HepG2 (cell line): ENCODE measurements around the gene SMIM10L1. TPM values are rescaled to one million over a fixed set of nuclear protein-coding genes. Genes with fewer than 3 reads are reported as not detected.

Experiments
- ATAC-seq: fragments of 200-7000 bp; cut with Tn5 transposase; 3 replicates; pipeline ENCODE4 v1.9.1; 2020; ENCODE audit warnings: mild to moderate bottlenecking, moderate library complexity
- BruUV-seq: library from RNA; stranded (reverse); fragments of 400-500 nt; replicated peaks from 2 replicates; lab custom pipeline; 2021; lab: Mats Ljungman, UMichigan
- CTCF ChIA-PET: fragments of 300-600 bp; formaldehyde crosslinking; extraction: SDS; loops from one replicate; lab custom pipeline; 2021; ENCODE audit warnings: low total read pairs, inconsistent platforms, low intra/inter-chr PET ratio; lab: Yijun Ruan, JAX
- POLR2A ChIA-PET: fragments of 350-600 bp; sonication (Branson Sonifier 250); formaldehyde crosslinking; loops from one replicate; lab custom pipeline; 2020; ENCODE audit warnings: antibody characterized with exemption, inconsistent platforms; lab: Yijun Ruan, JAX
- DNase-seq: peaks from one replicate; pipeline ENCODE4 v3.0.0-alpha.2; 2015; ENCODE audit warnings: low spot score
- FAIRE-seq: peaks from 3 replicates; lab custom pipeline; 2011; peaks lifted over from hg19 to GRCh38; lab: Jason Lieb, UNC
- H2AFZ ChIP-seq: one replicate; pipeline ENCODE4 v1.6.1; 2011; ENCODE audit warnings: low read length, inconsistent platforms
- H3K27ac ChIP-seq: fragments of 300-600 bp; 3 replicates; pipeline ENCODE4 v1.8.0; 2011; ENCODE audit warnings: mixed run types, mild to moderate bottlenecking, mixed read lengths, low read length, inconsistent platforms; ENCODE audit not compliant: insufficient read depth; ENCODE audit errors: extremely low read length
- H3K27me3 ChIP-seq, 2 experiments: fragments of 200-600 bp in 1 of 2; 2 replicates in 1 of 2; 3 replicates in 1 of 2; pipeline versions ENCODE4 v1.6.0 to v1.8.0; 2011; ENCODE audit warnings: low read length in 2 of 2, mild to moderate bottlenecking in 2 of 2, moderate library complexity in 2 of 2, inconsistent platforms in 1 of 2; ENCODE audit not compliant: insufficient read depth in 2 of 2, control insufficient read depth in 1 of 2
- H3K36me3 ChIP-seq, 2 experiments: fragments of 200-600 bp in 1 of 2; replicated peaks in 1 of 2; 2 replicates in 1 of 2; 3 replicates in 1 of 2; pipeline versions ENCODE4 v1.5.1 to v1.8.0; 2011; ENCODE audit warnings: low read length in 2 of 2, inconsistent platforms in 1 of 2; ENCODE audit not compliant: insufficient read depth in 2 of 2, control insufficient read depth in 1 of 2
- H3K4me1 ChIP-seq: 2 replicates; pipeline ENCODE4 v1.5.1; 2012; ENCODE audit warnings: low read length, inconsistent platforms; ENCODE audit not compliant: insufficient read depth
- H3K4me2 ChIP-seq: 2 replicates; pipeline ENCODE4 v1.6.0; 2011; ENCODE audit warnings: low read depth, low read length, inconsistent platforms
- H3K4me3 ChIP-seq, 3 experiments: fragments of 200-600 bp in 1 of 3; sonication (generic), shearing (Covaris generic) in 1 of 3; replicated peaks in 1 of 3; 2 replicates each; pipeline ENCODE4 v1.5.1; 2011 to 2016; ENCODE audit warnings: low read length in 3 of 3, inconsistent platforms in 2 of 3, low read depth in 2 of 3, mild to moderate bottlenecking in 2 of 3, control low read depth in 1 of 3, mixed read lengths in 1 of 3; ENCODE audit not compliant: insufficient read depth in 1 of 3
- H3K79me2 ChIP-seq: one replicate; pipeline ENCODE4 v1.6.1; 2011; ENCODE audit warnings: low read length, inconsistent platforms; ENCODE audit not compliant: insufficient read depth
- H3K9ac ChIP-seq: 2 replicates; pipeline ENCODE4 v1.6.0; 2011; ENCODE audit warnings: mild to moderate bottlenecking, low read depth, low read length, inconsistent platforms; ENCODE audit not compliant: insufficient read depth
- H3K9me3 ChIP-seq: 2 replicates; pipeline ENCODE4 v1.5.1; 2012; ENCODE audit warnings: mild to moderate bottlenecking, low read length
- H4K20me1 ChIP-seq: 2 replicates; pipeline ENCODE4 v1.6.0; 2011; ENCODE audit warnings: inconsistent platforms, mild to moderate bottlenecking, low read length, moderate library complexity; ENCODE audit not compliant: insufficient read depth
- BRCA1 ChIP-seq: sonication (generic); formaldehyde crosslinking; IDR thresholded peaks from 2 replicates; pipeline ENCODE4 v1.4.0; 2020; ENCODE audit warnings: missing genetic modification reagents
- FOXK2 ChIP-seq: fragments of 450-650 bp; IDR thresholded peaks from 2 replicates; pipeline ENCODE4 v1.6.1; 2016
- GATA4 ChIP-seq: sonication (generic); IDR thresholded peaks from 2 replicates; pipeline ENCODE4 v1.6.1; 2016; ENCODE audit warnings: antibody characterized with exemption, low read depth, borderline replicate concordance
- GPN1 ChIP-seq: sonication (generic); formaldehyde crosslinking; IDR thresholded peaks from 2 replicates; pipeline ENCODE4 v1.5.1; 2020; ENCODE audit warnings: missing genetic modification reagents, borderline replicate concordance
- HMGA1 ChIP-seq: sonication (generic); formaldehyde crosslinking; conservative IDR thresholded peaks from 2 replicates; pipeline ENCODE4 v1.4.0; 2020; ENCODE audit warnings: missing genetic modification reagents
- HOXA3 ChIP-seq: sonication (generic); formaldehyde crosslinking; IDR thresholded peaks from 2 replicates; pipeline ENCODE4 v1.5.0; 2020; ENCODE audit warnings: missing genetic modification reagents
- NFRKB ChIP-seq: fragments of 450-650 bp; IDR thresholded peaks from 2 replicates; pipeline ENCODE4 v1.6.1; 2017
- PHF20 ChIP-seq: sonication (generic); formaldehyde crosslinking; IDR thresholded peaks from 2 replicates; pipeline ENCODE4 v1.5.0; 2020; ENCODE audit warnings: mild to moderate bottlenecking, missing genetic modification reagents
- PRPF4 ChIP-seq: fragments of 200-400 bp; formaldehyde crosslinking; IDR thresholded peaks from 2 replicates; pipeline ENCODE4 v1.6.1; 2016; ENCODE audit warnings: low read length, low read depth; ENCODE audit not compliant: poor library complexity, severe bottlenecking
- SATB2 ChIP-seq: sonication (generic); formaldehyde crosslinking; IDR thresholded peaks from 2 replicates; pipeline ENCODE4 v1.5.0; 2020; ENCODE audit warnings: missing genetic modification reagents
- SP2 ChIP-seq: sonication (generic); formaldehyde crosslinking; IDR thresholded peaks from 2 replicates; pipeline ENCODE4 v1.5.1; 2020; ENCODE audit warnings: mild to moderate bottlenecking, missing genetic modification reagents
- ZFYVE20 ChIP-seq: sonication (generic); formaldehyde crosslinking; IDR thresholded peaks from 2 replicates; pipeline ENCODE4 v1.8.0; 2023; ENCODE audit warnings: low read depth, mild to moderate bottlenecking, moderate library complexity, missing genetic modification reagents, borderline replicate concordance
- ZMYM3 ChIP-seq: sonication (generic); formaldehyde crosslinking; IDR thresholded peaks from 2 replicates; pipeline ENCODE4 v1.5.1; 2020; ENCODE audit warnings: mild to moderate bottlenecking, missing genetic modification reagents
- ZNF33A ChIP-seq: sonication (generic); formaldehyde crosslinking; IDR thresholded peaks from 2 replicates; pipeline ENCODE4 v1.5.1; 2020; ENCODE audit warnings: missing genetic modification reagents, mild to moderate bottlenecking, moderate library complexity, borderline replicate concordance
- ZNF432 ChIP-seq: sonication (generic); formaldehyde crosslinking; IDR thresholded peaks from 2 replicates; pipeline ENCODE4 v1.5.0; 2020; ENCODE audit warnings: missing genetic modification reagents, mild to moderate bottlenecking, borderline replicate concordance
- ZNF713 ChIP-seq: sonication (generic); formaldehyde crosslinking; IDR thresholded peaks from 2 replicates; pipeline ENCODE4 v1.4.0; 2020; ENCODE audit warnings: mild to moderate bottlenecking, missing genetic modification reagents
- ZSCAN22 ChIP-seq: sonication (generic); formaldehyde crosslinking; IDR thresholded peaks from 2 replicates; pipeline ENCODE4 v1.4.0; 2020; ENCODE audit warnings: mild to moderate bottlenecking, missing genetic modification reagents
- WGBS: methylation state at CpG from one replicate; pipeline ENCODE4 v1.1.6; 2017; ENCODE audit warnings: low lambda C conversion rate; 5-methylcytosine and 5-hydroxymethylcytosine counted together
- in situ Hi-C: cut with HindIII; loops from 2 replicates; pipeline ENCODE4 v1.10.0; 2017; ENCODE audit warnings: low pct_unique_long_range_greater_than_20kb; ENCODE audit not compliant: extremely low pct_ligation_motif_present
- intact Hi-C: fragments of 100-400 bp; cut with micrococcal nuclease; formaldehyde crosslinking; loops from one replicate; pipeline ENCODE4 v1.10.0; 2022; ENCODE audit not compliant: unreplicated experiment
- polyA plus RNA-seq, 8 experiments: library from polyadenylated mRNA; depleted of rRNA in 3 of 8; stranded (reverse) in 7 of 8; unstranded in 1 of 8; fragments of >200 nt; fragmentation: Illumina TruSeq in 4 of 8; extraction: Trizol in 4 of 8; gene quantifications; 2 replicates each; pipeline versions ENCODE4 v1.2.1 to v1.2.3, GENCODE V29; 2011 to 2016; ENCODE audit warnings: low read depth in 4 of 8, missing spikeins in 1 of 8, mixed read lengths in 1 of 8; ENCODE audit not compliant: insufficient read depth in 1 of 8
- total RNA-seq, 5 experiments: library from RNA; depleted of rRNA; stranded (reverse); fragments of >200 nt; fragmentation: Illumina TruSeq; extraction: Trizol; gene quantifications; 2 replicates each; pipeline ENCODE4 v1.2.3, GENCODE V29; 2016; ENCODE audit warnings: low read depth in 1 of 5
- TF ChIP-seq, protein P1 (sequence below): IDR thresholded peaks from 2 replicates; pipeline ENCODE4 v1.6.1; 2018; ENCODE audit warnings: missing genetic modification reagents
- TF ChIP-seq, protein P2 (sequence below): sonication (generic); formaldehyde crosslinking; IDR thresholded peaks from 2 replicates; pipeline ENCODE4 v1.4.0; 2020; ENCODE audit warnings: mild to moderate bottlenecking, missing genetic modification reagents
- TF ChIP-seq, protein P3 (sequence below): sonication (generic); formaldehyde crosslinking; IDR thresholded peaks from 2 replicates; pipeline ENCODE4 v1.9.0; 2021; ENCODE audit warnings: missing genetic modification reagents, mild to moderate bottlenecking, borderline replicate concordance

Gene SMIM10L1
- total and polyA plus RNA-seq, 2 of the 13 experiments (the other 11 are each of a cell fraction or from before 2014, with no cell fraction given), result 3.7 to 11.8 TPM

DNA sequence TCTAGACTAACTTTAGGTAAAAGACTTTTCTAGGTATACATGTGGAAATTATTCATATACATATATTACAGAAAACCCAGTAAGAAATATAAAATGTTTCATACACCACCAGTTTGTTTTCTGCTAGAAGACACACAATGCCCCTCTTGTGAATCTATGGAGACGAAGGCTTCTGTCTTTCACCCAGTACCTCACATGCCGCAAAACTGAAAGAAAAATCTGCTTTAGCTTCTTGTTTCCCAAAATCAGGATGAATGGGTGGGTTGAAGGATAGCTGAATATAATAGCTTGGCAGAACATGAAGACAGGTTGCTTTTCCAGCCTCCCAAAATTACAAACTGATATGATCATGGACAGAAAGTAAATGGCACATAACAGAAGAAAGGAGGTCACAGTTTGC lies 37.8 kb upstream of the SMIM10L1 start:
- ChIA-PET POLR2A (no interaction called here), CTCF (no interaction called here)
- FAIRE-seq, result no peak
- 91% methylated on average over 2 of the region's 2 CpGs for WGBS
- no peak for DNase-seq
- Histone ChIP-seq H3K9me3 (no peaks in the 10 kb centered on the region), H2AFZ (no peak overlapping the region), H3K4me3 (no peak overlapping the region), H3K27ac (no peak overlapping the region), H3K9ac (no peak overlapping the region), H3K79me2 (peaks cover 41% of the 10 kb centered on the region), H4K20me1 (no peaks in the 10 kb centered on the region), H3K4me2 (no peak overlapping the region), H3K36me3 (peaks cover 0 to 4% of the 10 kb centered on the region in 2 experiments; a peak in 2 of 5 replicates), H3K27me3 (no peaks in the 10 kb centered on the region; a peak in 1 of 5 replicates), H3K4me1 (0 out of 2 replicates have a peak, but pooled peaks cover 9% of the 10 kb centered on the region)
- intact Hi-C loops (no loop called here), in situ Hi-C loops (no loop called here)
- TF ChIP-seq SP2 (no peak), ZFYVE20 (no peak), ZNF33A (CRISPR knock-in tag) (no peak), ZNF432 (no peak), ZMYM3 (CRISPR knock-in tag) (no peak)
- TF ChIP-seq, protein P1, sequence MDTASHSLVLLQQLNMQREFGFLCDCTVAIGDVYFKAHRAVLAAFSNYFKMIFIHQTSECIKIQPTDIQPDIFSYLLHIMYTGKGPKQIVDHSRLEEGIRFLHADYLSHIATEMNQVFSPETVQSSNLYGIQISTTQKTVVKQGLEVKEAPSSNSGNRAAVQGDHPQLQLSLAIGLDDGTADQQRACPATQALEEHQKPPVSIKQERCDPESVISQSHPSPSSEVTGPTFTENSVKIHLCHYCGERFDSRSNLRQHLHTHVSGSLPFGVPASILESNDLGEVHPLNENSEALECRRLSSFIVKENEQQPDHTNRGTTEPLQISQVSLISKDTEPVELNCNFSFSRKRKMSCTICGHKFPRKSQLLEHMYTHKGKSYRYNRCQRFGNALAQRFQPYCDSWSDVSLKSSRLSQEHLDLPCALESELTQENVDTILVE (CRISPR knock-in tag), result no peak
- TF ChIP-seq, protein P2, sequence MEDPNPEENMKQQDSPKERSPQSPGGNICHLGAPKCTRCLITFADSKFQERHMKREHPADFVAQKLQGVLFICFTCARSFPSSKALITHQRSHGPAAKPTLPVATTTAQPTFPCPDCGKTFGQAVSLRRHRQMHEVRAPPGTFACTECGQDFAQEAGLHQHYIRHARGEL, result no peak
- ATAC-seq, result no peak
- no TSS peak for BruUV-seq

- intact Hi-C loops (no loop called here), in situ Hi-C loops (no loop called here)
- 100% methylated on average over 2 of the region's 2 CpGs for WGBS
- no peak overlapping the region for H3K4me2 ChIP-seq
- 0 out of 2 replicates have a peak, but pooled peaks cover 9% of the 10 kb centered on the region for H3K4me1 ChIP-seq
- H3K36me3 ChIP-seq, result peaks cover 0 to 4% of the 10 kb centered on the region in 2 experiments; a peak in 2 of 5 replicates
- no peak overlapping the region for H3K4me3 ChIP-seq
- peaks cover 43% of the 10 kb centered on the region for H3K79me2 ChIP-seq
- H4K20me1 ChIP-seq, result no peaks in the 10 kb centered on the region
- no peak overlapping the region for H3K9ac ChIP-seq
- no peak for DNase-seq
- no peaks in the 10 kb centered on the region; a peak in 1 of 5 replicates for H3K27me3 ChIP-seq
- no peaks in the 10 kb centered on the region for H3K9me3 ChIP-seq
- no peak overlapping the region for H2AFZ ChIP-seq
- BruUV-seq, result no TSS peak
- POLR2A ChIA-PET, result no interaction called here
- FAIRE-seq, result no peak
- H3K27ac ChIP-seq, result no peak overlapping the region
- no peak for ATAC-seq
- CTCF ChIA-PET, result no interaction called here
- TF ChIP-seq BRCA1 (CRISPR knock-in tag) (no peak), ZNF713 (no peak), GATA4 (no peak), ZSCAN22 (CRISPR knock-in tag) (no peak), SATB2 (no peak), HOXA3 (CRISPR knock-in tag) (no peak), PRPF4 (no peak), GPN1 (no peak), HMGA1 (CRISPR knock-in tag) (no peak), NFRKB (no peak), FOXK2 (no peak), PHF20 (CRISPR knock-in tag) (no peak)
- TF ChIP-seq, protein P3, sequence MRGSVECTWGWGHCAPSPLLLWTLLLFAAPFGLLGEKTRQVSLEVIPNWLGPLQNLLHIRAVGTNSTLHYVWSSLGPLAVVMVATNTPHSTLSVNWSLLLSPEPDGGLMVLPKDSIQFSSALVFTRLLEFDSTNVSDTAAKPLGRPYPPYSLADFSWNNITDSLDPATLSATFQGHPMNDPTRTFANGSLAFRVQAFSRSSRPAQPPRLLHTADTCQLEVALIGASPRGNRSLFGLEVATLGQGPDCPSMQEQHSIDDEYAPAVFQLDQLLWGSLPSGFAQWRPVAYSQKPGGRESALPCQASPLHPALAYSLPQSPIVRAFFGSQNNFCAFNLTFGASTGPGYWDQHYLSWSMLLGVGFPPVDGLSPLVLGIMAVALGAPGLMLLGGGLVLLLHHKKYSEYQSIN (CRISPR knock-in tag), result no peak
Measured at GRCh38 chr12:11133816-11134215, 37.2 kb upstream of the SMIM10L1 start.
